Stimulated activated CD4-positive, alpha-beta T cell treated with anti-CD3 and anti-CD28 coated beads, Interleukin-1b, Interleukin-23, amount 100 ng/mL, for 48 hours (primary cell): ENCODE results near the gene TSHZ2.
"Not testable (repeated sequence)": the region's sequence is repeated elsewhere in the genome, so short reads cannot be mapped to it uniquely, and the experiment has no call there.

Experiments
- DNase-seq: peaks from one replicate; pipeline ENCODE4 v3.0.0-alpha.2; 2020

Gene TSHZ2

DNA sequence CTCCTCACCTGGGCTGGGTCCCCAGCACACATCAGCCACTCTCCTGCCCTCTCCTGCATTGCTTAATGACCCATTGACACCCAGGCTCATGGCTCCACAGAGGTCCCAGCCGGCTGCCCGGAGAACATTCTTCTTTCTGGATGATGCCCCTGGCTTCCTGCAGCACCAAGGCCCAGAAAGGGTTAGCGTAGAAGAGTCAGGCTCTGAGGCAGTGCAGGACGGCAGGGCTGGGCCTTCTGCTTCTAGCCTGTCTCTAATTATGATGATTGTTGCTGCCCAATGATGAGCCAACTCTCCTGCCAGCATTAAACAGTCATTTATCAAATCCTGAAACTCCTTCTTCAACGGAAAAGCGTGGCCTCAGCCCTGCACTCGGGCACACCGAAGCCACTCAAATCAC is 555.0 kb downstream of the TSHZ2 start:
- DNase-seq: no peak

GRCh38 chr20:53529658-53530057 is 557.5 kb downstream of the TSHZ2 start:
- no peak for DNase-seq

- DNase-seq: no peak
These were observed 558.3 kb downstream of the TSHZ2 start for GRCh38 chr20:53530440-53530839.

DNA sequence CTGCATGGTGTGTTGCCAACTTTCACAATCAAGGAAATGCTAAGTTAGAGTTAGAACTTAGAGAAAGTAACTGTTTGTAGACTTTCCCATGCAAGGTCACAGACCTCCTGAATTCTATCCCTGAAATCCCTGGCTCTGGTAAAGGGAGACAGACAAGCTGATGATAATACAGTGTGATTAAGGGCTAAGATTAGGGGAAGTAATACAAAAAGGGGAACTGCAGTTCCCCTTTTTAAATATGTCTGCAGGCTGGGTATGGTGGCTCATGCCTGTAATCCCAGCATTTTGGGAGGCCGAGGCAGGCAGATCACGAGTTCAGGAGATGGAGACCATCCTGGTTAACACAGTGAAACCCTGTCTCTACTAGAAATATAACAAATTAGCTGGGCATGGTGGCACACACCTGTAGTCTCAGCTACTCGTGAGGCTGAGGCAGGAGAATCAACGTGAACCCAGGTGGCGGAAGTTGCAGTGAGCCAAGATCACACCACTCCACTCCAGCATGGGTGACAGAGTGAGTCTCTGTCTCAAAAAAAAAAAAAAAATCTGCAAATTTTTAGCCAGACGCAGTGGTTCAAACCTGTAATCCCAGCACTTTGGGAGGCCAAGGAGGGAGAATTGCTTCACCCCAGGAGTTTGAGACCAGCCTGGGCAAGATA is 560.6 kb downstream of the TSHZ2 start:
- DNase-seq: not testable (repeated sequence)

DNA sequence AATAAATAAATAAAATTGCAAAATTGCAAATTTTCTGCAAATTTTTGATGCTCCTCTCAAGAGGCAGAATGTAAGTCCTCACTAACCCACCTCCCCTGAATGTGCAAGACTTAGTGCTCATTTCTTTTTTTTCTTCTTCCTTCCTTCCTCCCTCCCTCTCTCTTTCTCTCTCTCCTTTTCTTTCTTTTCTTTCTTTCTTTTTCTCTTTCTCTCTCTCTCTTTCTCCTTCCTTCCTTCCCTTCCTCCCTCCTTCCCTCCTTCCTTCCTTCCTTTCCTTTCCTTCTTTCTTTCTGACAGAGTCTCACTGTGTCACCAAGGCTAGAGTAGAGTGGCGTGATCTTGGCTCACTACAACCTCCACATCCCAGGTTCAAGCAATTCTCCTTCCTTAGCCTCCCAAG is 561.3 kb downstream of the TSHZ2 start:
- no peak for DNase-seq

DNA sequence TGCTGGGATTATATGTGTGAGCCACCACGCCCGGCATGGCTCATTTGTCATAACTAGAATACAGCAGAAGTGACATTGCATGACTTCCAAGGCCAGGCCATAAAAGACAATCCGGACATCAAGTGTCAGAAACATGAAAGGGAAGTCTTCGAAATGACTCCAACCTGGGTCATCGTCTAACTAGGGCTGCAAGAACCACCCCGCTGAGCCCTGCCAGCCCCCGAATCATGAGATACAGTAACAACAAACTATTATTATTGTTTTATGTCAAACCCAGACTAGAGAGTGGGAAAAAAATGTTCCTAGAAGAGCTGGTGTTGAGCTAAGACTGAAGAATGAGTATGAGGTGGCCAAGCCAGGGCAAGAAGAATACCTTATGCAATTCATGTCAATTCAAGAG is 561.9 kb downstream of the TSHZ2 start:
- no peak for DNase-seq

DNA sequence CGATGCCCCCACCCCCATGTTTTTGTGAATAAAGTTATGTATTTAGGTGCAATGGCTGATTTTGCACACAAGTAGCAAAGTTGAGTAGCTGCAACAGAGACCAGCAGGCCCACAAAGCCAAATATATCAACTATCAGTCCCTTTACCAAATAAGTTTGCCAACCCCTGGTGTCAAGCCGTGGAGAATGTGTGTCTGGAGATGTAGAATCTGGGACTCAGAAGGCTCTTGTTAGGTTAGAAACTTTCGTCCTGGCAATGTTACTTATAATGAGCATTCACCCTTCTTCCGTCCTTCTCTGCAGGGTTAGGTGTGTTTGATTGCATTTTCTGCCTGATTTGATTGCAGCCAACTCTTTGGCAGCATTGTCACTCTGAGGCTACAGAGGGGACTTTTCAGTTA is 563.7 kb downstream of the TSHZ2 start:
- no peak for DNase-seq

GRCh38 chr20:53536382-53536781 is 564.2 kb downstream of the TSHZ2 start:
- DNase-seq: not testable (repeated sequence)

DNA sequence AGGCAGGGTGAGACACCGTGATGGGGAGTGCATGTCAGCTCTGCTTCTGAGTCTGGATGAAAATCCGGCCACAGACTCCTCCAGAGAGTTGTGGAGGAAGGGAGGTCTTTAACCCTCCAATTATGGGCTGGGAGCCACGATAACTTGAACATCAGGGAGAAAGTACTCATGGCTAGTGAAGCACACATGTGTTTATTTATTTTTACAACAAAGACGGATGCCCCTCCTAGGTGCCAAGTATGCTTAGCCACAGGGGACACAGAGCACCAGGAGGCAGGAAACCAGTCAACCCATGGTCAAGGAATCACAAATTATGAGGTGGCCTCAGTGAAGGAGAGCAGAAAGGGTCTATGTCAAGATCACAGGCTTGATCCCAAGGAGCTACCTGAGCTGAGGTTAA is 567.4 kb downstream of the TSHZ2 start:
- no peak for DNase-seq
